Caco-2 (cell line): ENCODE measurements around the gene UGT1A5. TPM values are rescaled to one million over a fixed set of nuclear protein-coding genes. Genes with fewer than 3 reads are reported as not detected.

Experiments used
- BruUV-seq: library from RNA; stranded (reverse); fragments of 400-500 nt; replicated peaks from 2 replicates; lab custom pipeline; 2021; lab: Mats Ljungman, UMichigan
- CTCF ChIA-PET: fragments of 300-600 bp; sonication (Branson Sonifier 250); formaldehyde crosslinking; loops from one replicate; lab custom pipeline; 2022; ENCODE audit warnings: antibody characterized with exemption; lab: Charles Lee
- POLR2A ChIA-PET: fragments of 300-600 bp; sonication (Branson Sonifier 250); formaldehyde crosslinking; loops from one replicate; lab custom pipeline; 2022; ENCODE audit warnings: antibody characterized with exemption; lab: Charles Lee
- DNase-seq, 2 experiments: peaks; one replicate each; pipeline versions ENCODE4 v3.0.0 to v3.0.0-alpha.2; 2020 to 2022
- H3K27me3 ChIP-seq: replicated peaks from 2 replicates; pipeline ENCODE4 v1.6.0; 2011; ENCODE audit warnings: low read length; ENCODE audit not compliant: control insufficient read depth, insufficient read depth
- H3K36me3 ChIP-seq: 2 replicates; pipeline ENCODE4 v1.5.1; 2011; ENCODE audit warnings: low read length; ENCODE audit not compliant: control insufficient read depth, insufficient read depth
- H3K4me1 ChIP-seq: fragments of 250-450 bp; sonication (Bioruptor Pico); 2 replicates; pipeline ENCODE4 v1.5.1; 2020; ENCODE audit warnings: mild to moderate bottlenecking
- H3K4me3 ChIP-seq: 2 replicates; pipeline ENCODE4 v1.5.1; 2011; ENCODE audit warnings: low read depth, mild to moderate bottlenecking, control low read depth, low read length
- H3K9me3 ChIP-seq: fragments of 250-450 bp; sonication (Bioruptor Pico); 2 replicates; pipeline ENCODE4 v1.5.1; 2020; ENCODE audit warnings: mild to moderate bottlenecking, moderate library complexity
- H3K27ac Mint-ChIP-seq: one replicate; pipeline ENCODE4 v1.8.0; 2022; ENCODE audit warnings: mixed read lengths; ENCODE audit not compliant: unreplicated experiment
- H3K27me3 Mint-ChIP-seq: one replicate; pipeline ENCODE4 v1.8.0; 2022; ENCODE audit warnings: mixed read lengths; ENCODE audit not compliant: insufficient read depth, unreplicated experiment
- H3K36me3 Mint-ChIP-seq: one replicate; pipeline ENCODE4 v1.8.0; 2022; ENCODE audit warnings: mild to moderate bottlenecking, mixed read lengths; ENCODE audit not compliant: insufficient read depth, unreplicated experiment
- H3K4me1 Mint-ChIP-seq: one replicate; pipeline ENCODE4 v1.8.0; 2022; ENCODE audit warnings: low read depth, mixed read lengths; ENCODE audit not compliant: unreplicated experiment
- H3K4me3 Mint-ChIP-seq: one replicate; pipeline ENCODE4 v1.8.0; 2022; ENCODE audit warnings: mild to moderate bottlenecking, moderate library complexity, mixed read lengths; ENCODE audit not compliant: unreplicated experiment
- H3K9me3 Mint-ChIP-seq: one replicate; pipeline ENCODE4 v1.8.0; 2022; ENCODE audit warnings: mixed read lengths; ENCODE audit not compliant: unreplicated experiment
- intact Hi-C: fragments of 100-400 bp; cut with micrococcal nuclease; formaldehyde crosslinking; loops from one replicate; pipeline ENCODE4 v1.10.0; 2022; ENCODE audit not compliant: unreplicated experiment
- total RNA-seq: library from RNA; stranded (reverse); gene quantifications from 2 replicates; pipeline ENCODE4 v1.2.3, GENCODE V29; 2022
- TF ChIP-seq, protein P1 (sequence below), 2 experiments: fragments of 200-600 bp in 1 of 2; IDR thresholded peaks; 1 replicate in 1 of 2; 2 replicates in 1 of 2; pipeline versions ENCODE4 v1.5.1 to v1.8.0; 2011 to 2022; ENCODE audit warnings: antibody characterized with exemption in 1 of 2, control low read depth in 1 of 2, inconsistent platforms in 1 of 2, low read depth in 1 of 2, low read length in 1 of 2, mild to moderate bottlenecking in 1 of 2, moderate library complexity in 1 of 2; ENCODE audit not compliant: insufficient read depth in 1 of 2, severe bottlenecking in 1 of 2, unreplicated experiment in 1 of 2

UGT1A5 gene
- total RNA-seq, 1 experiment from 2014 or later: 1.2 TPM

DNA sequence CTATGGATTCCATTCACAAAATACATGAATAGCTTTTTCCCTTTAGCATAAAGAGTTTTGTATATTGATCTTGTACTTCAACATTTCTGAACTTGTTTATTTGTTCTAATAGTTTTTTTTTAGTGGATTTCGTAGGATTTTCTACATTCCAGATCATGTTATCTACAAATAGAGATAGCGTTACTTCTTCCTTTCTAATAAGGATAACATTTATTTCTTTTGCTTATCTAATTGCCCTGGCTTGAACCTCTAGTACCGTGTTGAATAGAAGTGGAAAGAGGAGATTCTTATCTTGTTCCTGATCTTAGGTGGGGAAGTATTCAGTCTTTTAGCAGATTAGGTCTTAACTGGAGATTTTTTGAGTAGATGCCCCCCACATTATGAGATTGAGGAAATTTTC lies 10.5 kb upstream of the UGT1A5 start:
- DNase-seq: no peak
- Mint-ChIP-seq H3K4me1 (peaks cover 33% of the 10 kb centered on the region), H3K27me3 (no peaks in the 10 kb centered on the region), H3K9me3 (peaks cover 10% of the 10 kb centered on the region), H3K27ac (peak overlapping the region; percentile 70), H3K36me3 (peaks cover 14% of the 10 kb centered on the region), H3K4me3 (no peak overlapping the region)
- Histone ChIP-seq H3K4me1 (peaks cover 51% of the 10 kb centered on the region), H3K9me3 (no peaks in the 10 kb centered on the region), H3K27me3 (no peaks in the 10 kb centered on the region), H3K36me3 (no peaks in the 10 kb centered on the region), H3K4me3 (no peak overlapping the region)
- ChIA-PET POLR2A (no interaction called here), CTCF (no interaction called here)
- no TSS peak for BruUV-seq
- TF ChIP-seq, protein P1, sequence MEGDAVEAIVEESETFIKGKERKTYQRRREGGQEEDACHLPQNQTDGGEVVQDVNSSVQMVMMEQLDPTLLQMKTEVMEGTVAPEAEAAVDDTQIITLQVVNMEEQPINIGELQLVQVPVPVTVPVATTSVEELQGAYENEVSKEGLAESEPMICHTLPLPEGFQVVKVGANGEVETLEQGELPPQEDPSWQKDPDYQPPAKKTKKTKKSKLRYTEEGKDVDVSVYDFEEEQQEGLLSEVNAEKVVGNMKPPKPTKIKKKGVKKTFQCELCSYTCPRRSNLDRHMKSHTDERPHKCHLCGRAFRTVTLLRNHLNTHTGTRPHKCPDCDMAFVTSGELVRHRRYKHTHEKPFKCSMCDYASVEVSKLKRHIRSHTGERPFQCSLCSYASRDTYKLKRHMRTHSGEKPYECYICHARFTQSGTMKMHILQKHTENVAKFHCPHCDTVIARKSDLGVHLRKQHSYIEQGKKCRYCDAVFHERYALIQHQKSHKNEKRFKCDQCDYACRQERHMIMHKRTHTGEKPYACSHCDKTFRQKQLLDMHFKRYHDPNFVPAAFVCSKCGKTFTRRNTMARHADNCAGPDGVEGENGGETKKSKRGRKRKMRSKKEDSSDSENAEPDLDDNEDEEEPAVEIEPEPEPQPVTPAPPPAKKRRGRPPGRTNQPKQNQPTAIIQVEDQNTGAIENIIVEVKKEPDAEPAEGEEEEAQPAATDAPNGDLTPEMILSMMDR (IDR thresholded peaks at IDR 0.05; ENCODE audit: insufficient read depth in 1 of 2, low read depth in 1 of 2, low read length in 1 of 2, severe bottlenecking in 1 of 2, unreplicated experiment in 1 of 2): no peak
- intact Hi-C loops: no loop called here

DNA sequence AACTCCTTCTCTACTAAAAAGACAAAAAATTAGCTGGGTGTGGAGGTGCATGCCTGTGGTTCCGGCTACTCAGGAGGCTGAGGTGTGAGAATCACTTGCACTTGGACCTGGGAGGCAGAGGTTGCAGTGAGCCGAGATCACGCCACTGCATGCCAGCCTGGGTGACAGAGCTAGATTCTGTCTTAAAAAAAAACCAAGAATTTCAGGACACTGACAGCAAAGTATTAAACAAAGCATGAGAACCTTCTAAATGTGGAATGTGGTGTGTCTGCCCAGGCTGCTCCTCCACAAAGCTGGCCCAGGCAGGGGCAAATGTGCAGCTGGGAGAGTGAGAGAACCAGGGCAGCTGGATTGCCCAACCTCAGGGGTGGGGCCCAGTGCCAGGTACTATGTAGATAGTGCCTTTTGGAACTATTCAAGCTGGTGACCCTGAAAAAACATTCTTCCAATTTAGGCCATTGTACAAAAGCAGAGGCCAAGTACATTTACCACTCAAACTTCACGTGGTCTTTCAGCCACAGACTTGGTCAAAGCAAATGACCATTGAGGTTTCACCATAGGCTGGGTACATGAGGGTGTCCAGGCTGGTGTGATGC lies 6.7 kb upstream of the UGT1A5 start:
- no TSS peak for BruUV-seq
- H3K36me3 Mint-ChIP-seq: peaks cover 7% of the 10 kb centered on the region
- DNase-seq: no peak
- H3K4me1 Mint-ChIP-seq: peaks cover 37% of the 10 kb centered on the region
- no peak overlapping the region for H3K27ac Mint-ChIP-seq
- Histone ChIP-seq H3K4me1 (peaks cover 43% of the 10 kb centered on the region), H3K27me3 (no peaks in the 10 kb centered on the region), H3K36me3 (no peaks in the 10 kb centered on the region), H3K4me3 (no peak overlapping the region), H3K9me3 (no peaks in the 10 kb centered on the region)
- peaks cover 10% of the 10 kb centered on the region for H3K9me3 Mint-ChIP-seq
- TF ChIP-seq, protein P1 (IDR thresholded peaks at IDR 0.05; ENCODE audit: insufficient read depth in 1 of 2, low read depth in 1 of 2, low read length in 1 of 2, severe bottlenecking in 1 of 2, unreplicated experiment in 1 of 2): no peak
- ChIA-PET POLR2A (no interaction called here), CTCF (no interaction called here)
- intact Hi-C loops: no loop called here
- H3K27me3 Mint-ChIP-seq: no peaks in the 10 kb centered on the region
- no peak overlapping the region for H3K4me3 Mint-ChIP-seq

DNA sequence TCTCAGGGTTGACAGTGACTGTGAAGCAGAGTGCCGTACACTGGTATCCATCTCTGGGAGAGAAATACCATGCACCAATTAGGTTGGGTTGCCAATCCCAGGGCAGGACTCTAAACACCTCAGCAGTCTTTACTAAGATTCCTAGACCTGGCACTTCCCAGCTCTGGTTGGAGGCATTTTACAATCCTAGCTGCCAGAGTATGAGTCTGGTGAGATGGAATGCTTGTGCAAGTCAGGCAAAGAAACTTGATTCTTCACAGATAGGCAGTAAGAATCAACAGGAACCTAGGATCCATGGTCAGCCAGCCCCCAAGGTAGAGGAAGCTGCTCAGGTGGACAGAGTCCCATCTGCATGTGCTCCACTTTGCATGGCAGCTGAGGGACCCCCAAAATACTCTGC lies 6.0 kb upstream of the UGT1A5 start:
- Histone ChIP-seq H3K27me3 (no peaks in the 10 kb centered on the region), H3K36me3 (no peaks in the 10 kb centered on the region), H3K4me3 (no peak overlapping the region), H3K9me3 (no peaks in the 10 kb centered on the region), H3K4me1 (peaks cover 41% of the 10 kb centered on the region)
- Mint-ChIP-seq H3K27ac (no peak overlapping the region), H3K27me3 (no peaks in the 10 kb centered on the region), H3K9me3 (peaks cover 10% of the 10 kb centered on the region), H3K4me1 (peaks cover 33% of the 10 kb centered on the region), H3K36me3 (peaks cover 12% of the 10 kb centered on the region), H3K4me3 (no peak overlapping the region)
- BruUV-seq: no TSS peak
- TF ChIP-seq, protein P1 (IDR thresholded peaks at IDR 0.05; ENCODE audit: insufficient read depth in 1 of 2, low read depth in 1 of 2, low read length in 1 of 2, severe bottlenecking in 1 of 2, unreplicated experiment in 1 of 2): no peak
- CTCF ChIA-PET: no interaction called here
- POLR2A ChIA-PET: no interaction called here
- intact Hi-C loops: no loop called here
- no peak for DNase-seq
